Right lobe of liver (tissue), 4 donors: ENCODE measurements around the gene SPCS3.

ENCODE experiments used
- CTCF ChIP-seq, 4 donors: fragments of 200-600 bp in 3 of 4; fragments of 450-650 bp in 1 of 4; IDR thresholded peaks; one replicate each; pipeline versions ENCODE4 v1.5.1 to v1.8.0; 2016 to 2022; ENCODE audit warnings: antibody characterized with exemption in 4 of 4, mild to moderate bottlenecking in 2 of 4
- POLR2A ChIP-seq: fragments of 450-650 bp; IDR thresholded peaks from one replicate; pipeline ENCODE4 v1.6.1; 2017; ENCODE audit warnings: antibody characterized with exemption, mild to moderate bottlenecking
- donor health status: DM: no; HTN: no; CAD: no.
- donor health status: DM: no; HTN: no; CAD: no.
- donor health status: DM: no; HTN: yes; CAD: no.

- TF ChIP-seq CTCF (IDR thresholded peaks at IDR 0.05) (no peak), POLR2A (no peak)
These were observed 539 bp upstream of the SPCS3 start for GRCh38 chr4:176319151-176319703.
